WTC11 (cell line): ENCODE data around the gene MBNL1.
"Not testable (repeated sequence)": the region's sequence is repeated elsewhere in the genome, so short reads cannot be mapped to it uniquely, and the experiment has no call there.

Experiments used
- ATF2 ChIP-seq: sonication (generic); formaldehyde crosslinking; IDR thresholded peaks from 2 replicates; pipeline ENCODE4 v1.8.1; 2022; ENCODE audit warnings: low read depth, missing genetic modification reagents, borderline replicate concordance
- CREB1 ChIP-seq: sonication (generic); formaldehyde crosslinking; IDR thresholded peaks from 2 replicates; pipeline ENCODE4 v1.8.0; 2023; ENCODE audit warnings: mild to moderate bottlenecking, missing genetic modification reagents
- CTCF ChIP-seq: fragments of 200-600 bp; IDR thresholded peaks from 2 replicates; pipeline ENCODE4 v1.8.0; 2022; ENCODE audit warnings: antibody characterized with exemption
- E2F4 ChIP-seq: sonication (generic); formaldehyde crosslinking; IDR thresholded peaks from 2 replicates; pipeline ENCODE4 v1.8.1; 2022; ENCODE audit warnings: low read depth, mild to moderate bottlenecking, moderate library complexity, missing genetic modification reagents, borderline replicate concordance
- GABPB1 ChIP-seq: sonication (generic); formaldehyde crosslinking; IDR thresholded peaks from 2 replicates; pipeline ENCODE4 v1.8.1; 2023; ENCODE audit warnings: mild to moderate bottlenecking, missing genetic modification reagents
- MAX ChIP-seq: sonication (generic); formaldehyde crosslinking; IDR thresholded peaks from 2 replicates; pipeline ENCODE4 v1.8.0; 2022; ENCODE audit warnings: mild to moderate bottlenecking, missing genetic modification reagents
- SMAD3 ChIP-seq: sonication (generic); formaldehyde crosslinking; IDR thresholded peaks from 2 replicates; pipeline ENCODE4 v1.8.0; 2022; ENCODE audit warnings: missing genetic modification reagents, mild to moderate bottlenecking, borderline replicate concordance
- ZBTB21 ChIP-seq: sonication (generic); formaldehyde crosslinking; IDR thresholded peaks from 2 replicates; pipeline ENCODE4 v1.8.1; 2023; ENCODE audit warnings: mild to moderate bottlenecking, missing genetic modification reagents, borderline replicate concordance
- ZBTB43 ChIP-seq: sonication (generic); formaldehyde crosslinking; IDR thresholded peaks from 2 replicates; pipeline ENCODE4 v1.8.1; 2023; ENCODE audit warnings: mild to moderate bottlenecking, missing genetic modification reagents
- ZNF138 ChIP-seq: sonication (generic); formaldehyde crosslinking; conservative IDR thresholded peaks from 2 replicates; pipeline ENCODE4 v1.8.1; 2022; ENCODE audit warnings: mild to moderate bottlenecking, moderate library complexity, missing genetic modification reagents
- ZNF232 ChIP-seq: sonication (generic); formaldehyde crosslinking; IDR thresholded peaks from 2 replicates; pipeline ENCODE4 v1.8.0; 2022; ENCODE audit warnings: mild to moderate bottlenecking, missing genetic modification reagents

GRCh38 chr3:152397348-152397747 lies 128.6 kb downstream of the MBNL1 start:
- not testable (repeated sequence) for TF ChIP-seq CTCF; CREB1 (CRISPR knock-in tag); GABPB1 (CRISPR knock-in tag); ZNF138; ZBTB21; ZBTB43; MAX; ZNF232 (CRISPR knock-in tag); ATF2 (CRISPR knock-in tag); E2F4 (CRISPR knock-in tag); SMAD3 (CRISPR knock-in tag)
